A549 treated with DMSO at 1 μM for 4 hours (cell line): ENCODE results near the gene DNAJA2. TPM values are rescaled to one million over a fixed set of nuclear protein-coding genes. Genes with fewer than 3 reads are reported as not detected.

Experiments
- total RNA-seq: library from RNA; stranded (reverse); fragments of 200-300 nt; extraction: Qiagen RNA extraction; gene quantifications from 5 replicates; pipeline ENCODE4 v1.2.3, GENCODE V29; 2022; ENCODE audit warnings: low read depth

DNAJA2 gene
- total RNA-seq: 64.4 to 87.5 TPM (median 77.4 TPM) in 5 replicates

GRCh38 chr16:46973207-46973995, at the start of gene DNAJA2:
Gene DNAJA2, minus strand, starts transcription at chr16:46973674. Its CDS starts 102 bp downstream, at chr16:46973572.

Other genes with a start within 250 kb of the DNAJA2 start
- 0.01 to 0.19 TPM (median 0.08 TPM) in 5 replicates for gene MYLK3, start 225.3 kb downstream of the DNAJA2 start, total RNA-seq
- gene C16orf87, start 142.5 kb downstream of the DNAJA2 start, total RNA-seq: 6.2 to 9.4 TPM (median 6.9 TPM) in 5 replicates
- gene GPT2, start 89.3 kb downstream of the DNAJA2 start, total RNA-seq: 8.4 to 14.5 TPM (median 12.9 TPM) in 5 replicates
- 79.8 to 106 TPM (median 103 TPM) in 5 replicates for gene NETO2, start 170.3 kb upstream of the DNAJA2 start, total RNA-seq